H9 (cell line): ENCODE measurements around the gene NVL. TPM values are rescaled to one million over a fixed set of nuclear protein-coding genes. Genes with fewer than 3 reads are reported as not detected.

Experiments
- DNase-seq: peaks from one replicate; pipeline ENCODE4 v3.0.0-alpha.2; 2017
- H2AFZ ChIP-seq: one replicate; pipeline ENCODE4 v1.6.1; 2013; ENCODE audit warnings: mild to moderate bottlenecking, low read length, control low read depth, moderate library complexity
- H2AK5ac ChIP-seq: 2 replicates; pipeline ENCODE4 v1.6.1; 2013; ENCODE audit warnings: low read length, control low read depth, mixed read lengths; ENCODE audit not compliant: insufficient read length
- H2BK120ac ChIP-seq: one replicate; pipeline ENCODE4 v1.6.1; 2013; ENCODE audit warnings: low read depth, mild to moderate bottlenecking, low read length, control low read depth, inconsistent platforms; ENCODE audit not compliant: poor library complexity, severe bottlenecking
- H2BK12ac ChIP-seq: 2 replicates; pipeline ENCODE4 v1.6.1; 2013; ENCODE audit warnings: low read length, control low read depth, mixed read lengths, low read depth; ENCODE audit not compliant: insufficient read length
- H2BK15ac ChIP-seq: 2 replicates; pipeline ENCODE4 v1.6.1; 2013; ENCODE audit warnings: low read depth, low read length, control low read depth
- H2BK20ac ChIP-seq: one replicate; pipeline ENCODE4 v1.6.1; 2013; ENCODE audit warnings: low read depth, mild to moderate bottlenecking, low read length, control low read depth, inconsistent platforms; ENCODE audit not compliant: poor library complexity, severe bottlenecking
- H2BK5ac ChIP-seq: 2 replicates; pipeline ENCODE4 v1.6.1; 2013; ENCODE audit warnings: low read length, control low read depth, mixed read lengths; ENCODE audit not compliant: insufficient read length
- H3K14ac ChIP-seq: 2 replicates; pipeline ENCODE4 v1.6.1; 2013; ENCODE audit warnings: low read length, control low read depth; ENCODE audit not compliant: insufficient read depth
- H3K18ac ChIP-seq: 2 replicates; pipeline ENCODE4 v1.6.1; 2013; ENCODE audit warnings: low read depth, mild to moderate bottlenecking, mixed read lengths, low read length, control low read depth; ENCODE audit not compliant: insufficient read length
- H3K23ac ChIP-seq: 2 replicates; pipeline ENCODE4 v1.6.1; 2013; ENCODE audit warnings: low read length, control low read depth, mixed read lengths, low read depth; ENCODE audit not compliant: insufficient read length
- H3K23me2 ChIP-seq: 2 replicates; pipeline ENCODE4 v1.6.1; 2013; ENCODE audit warnings: low read depth, mild to moderate bottlenecking, mixed read lengths, low read length, control low read depth; ENCODE audit not compliant: insufficient read length, poor library complexity, severe bottlenecking
- H3K27ac ChIP-seq: 2 replicates; pipeline ENCODE4 v1.5.1; 2013; ENCODE audit warnings: low read length, control low read depth, mixed read lengths, low read depth; ENCODE audit not compliant: insufficient read length
- H3K27me3 ChIP-seq: 2 replicates; pipeline ENCODE4 v1.6.1; 2013; ENCODE audit warnings: low read length, control low read depth, inconsistent platforms; ENCODE audit not compliant: insufficient read depth
- H3K4ac ChIP-seq: 2 replicates; pipeline ENCODE4 v1.6.1; 2013; ENCODE audit warnings: low read depth, mild to moderate bottlenecking, control low read depth, inconsistent platforms, low read length, moderate library complexity
- H3K4me1 ChIP-seq: 2 replicates; pipeline ENCODE4 v1.6.1; 2013; ENCODE audit warnings: low read length, control low read depth, inconsistent platforms; ENCODE audit not compliant: insufficient read depth
- H3K4me2 ChIP-seq: 2 replicates; pipeline ENCODE4 v1.6.1; 2013; ENCODE audit warnings: low read length, control low read depth, mixed read lengths; ENCODE audit not compliant: insufficient read length, insufficient read depth
- H3K56ac ChIP-seq: 2 replicates; pipeline ENCODE4 v1.6.1; 2013; ENCODE audit warnings: low read depth, mild to moderate bottlenecking, mixed read lengths, low read length, control low read depth; ENCODE audit not compliant: insufficient read length
- H3K79me1 ChIP-seq: 2 replicates; pipeline ENCODE4 v1.6.1; 2013; ENCODE audit warnings: low read depth, mild to moderate bottlenecking, moderate library complexity, low read length, control low read depth, inconsistent platforms; ENCODE audit not compliant: insufficient read depth, poor library complexity, severe bottlenecking
- H3K79me2 ChIP-seq: 2 replicates; pipeline ENCODE4 v1.6.1; 2013; ENCODE audit warnings: low read length, control low read depth, inconsistent platforms; ENCODE audit not compliant: insufficient read depth
- H3K9ac ChIP-seq: 2 replicates; pipeline ENCODE4 v1.6.1; 2013; ENCODE audit warnings: low read length, control low read depth, mixed read lengths; ENCODE audit not compliant: insufficient read length; ENCODE audit errors: extremely low read depth
- H3K9me3 ChIP-seq: one replicate; pipeline ENCODE4 v1.6.1; 2013; ENCODE audit warnings: low read depth, low read length, inconsistent platforms; ENCODE audit not compliant: control insufficient read depth
- H3T11ph ChIP-seq: one replicate; pipeline ENCODE4 v1.6.1; 2013; ENCODE audit warnings: mild to moderate bottlenecking, low read length, control low read depth, inconsistent platforms
- H4K20me1 ChIP-seq: one replicate; pipeline ENCODE4 v1.6.1; 2013; ENCODE audit not compliant: control insufficient read depth, insufficient read length, insufficient read depth
- H4K5ac ChIP-seq: 2 replicates; pipeline ENCODE4 v1.6.1; 2013; ENCODE audit warnings: low read depth, mild to moderate bottlenecking, mixed read lengths, low read length, control low read depth; ENCODE audit not compliant: insufficient read length
- H4K8ac ChIP-seq: replicated peaks from 2 replicates; pipeline ENCODE4 v1.6.1; 2013; ENCODE audit warnings: low read length, control low read depth, mixed read lengths, low read depth; ENCODE audit not compliant: insufficient read length
- H4K91ac ChIP-seq: 2 replicates; pipeline ENCODE4 v1.6.1; 2013; ENCODE audit warnings: low read depth, mild to moderate bottlenecking, moderate library complexity, mixed read lengths, low read length, control low read depth; ENCODE audit not compliant: insufficient read length
- H3K27ac Mint-ChIP-seq, 3 experiments: 2 replicates in 2 of 3; 3 replicates in 1 of 3; pipeline ENCODE4 v1.8.0; 2020 to 2021; ENCODE audit warnings: mixed read lengths in 3 of 3, mild to moderate bottlenecking in 1 of 3, moderate library complexity in 1 of 3
- H3K27me3 Mint-ChIP-seq: 2 replicates; pipeline ENCODE4 v1.8.0; 2021; ENCODE audit warnings: low read depth, mild to moderate bottlenecking, moderate library complexity, mixed read lengths
- H3K36me3 Mint-ChIP-seq, 3 experiments: 2 replicates in 2 of 3; 3 replicates in 1 of 3; pipeline ENCODE4 v1.8.0; 2020 to 2021; ENCODE audit warnings: low read depth in 3 of 3, mixed read lengths in 3 of 3; ENCODE audit not compliant: insufficient read depth in 1 of 3
- H3K4me1 Mint-ChIP-seq, 2 experiments: 2 replicates each; pipeline ENCODE4 v1.8.0; 2020; ENCODE audit warnings: mixed read lengths in 2 of 2
- H3K4me3 Mint-ChIP-seq, 2 experiments: 2 replicates in 1 of 2; 3 replicates in 1 of 2; pipeline ENCODE4 v1.8.0; 2020 to 2021; ENCODE audit warnings: mild to moderate bottlenecking in 2 of 2, mixed read lengths in 2 of 2, moderate library complexity in 1 of 2
- H3K9me3 Mint-ChIP-seq, 2 experiments: 2 replicates in 1 of 2; 3 replicates in 1 of 2; pipeline ENCODE4 v1.8.0; 2020; ENCODE audit warnings: mild to moderate bottlenecking in 2 of 2, mixed read lengths in 2 of 2, moderate library complexity in 1 of 2
- CTCF ChIP-seq: fragments of 200-600 bp; sonication (generic); conservative IDR thresholded peaks from 3 replicates; pipeline ENCODE4 v1.8.0; 2021; ENCODE audit warnings: antibody characterized with exemption, mild to moderate bottlenecking
- WGBS: extraction: QIAGEN DNeasy Blood & Tissue Kit; methylation state at CpG from one replicate; pipeline ENCODE4 v1.1.7; 2013; ENCODE audit warnings: missing lambda C conversion rate, low lambda C conversion rate, mixed read lengths; ENCODE audit not compliant: insufficient read length; ENCODE audit errors: extremely low coverage; 5-methylcytosine and 5-hydroxymethylcytosine counted together
- long read RNA-seq: library from polyadenylated mRNA; unstranded; transcript quantifications from one replicate; pipeline ENCODE4 v2.0.0, GENCODE V29; 2020
- total RNA-seq: library from RNA; stranded (reverse); gene quantifications from 2 replicates; pipeline ENCODE4 v1.2.1, GENCODE V29; 2021

Gene NVL
- 64.0 and 66.9 TPM in 2 replicates for total RNA-seq
- long read RNA-seq, transcript NVL-216 (24 exons, 3,003 nt): minor isoform, 8 of 256 reads
- long read RNA-seq, transcript NVL-201 (23 exons, 3,123 nt): major isoform, 173 of 256 reads
- long read RNA-seq, partial matches to known transcripts: 26 of 256 reads
- long read RNA-seq, other reads (novel, unspliced or antisense): 45 of 256 reads

DNA sequence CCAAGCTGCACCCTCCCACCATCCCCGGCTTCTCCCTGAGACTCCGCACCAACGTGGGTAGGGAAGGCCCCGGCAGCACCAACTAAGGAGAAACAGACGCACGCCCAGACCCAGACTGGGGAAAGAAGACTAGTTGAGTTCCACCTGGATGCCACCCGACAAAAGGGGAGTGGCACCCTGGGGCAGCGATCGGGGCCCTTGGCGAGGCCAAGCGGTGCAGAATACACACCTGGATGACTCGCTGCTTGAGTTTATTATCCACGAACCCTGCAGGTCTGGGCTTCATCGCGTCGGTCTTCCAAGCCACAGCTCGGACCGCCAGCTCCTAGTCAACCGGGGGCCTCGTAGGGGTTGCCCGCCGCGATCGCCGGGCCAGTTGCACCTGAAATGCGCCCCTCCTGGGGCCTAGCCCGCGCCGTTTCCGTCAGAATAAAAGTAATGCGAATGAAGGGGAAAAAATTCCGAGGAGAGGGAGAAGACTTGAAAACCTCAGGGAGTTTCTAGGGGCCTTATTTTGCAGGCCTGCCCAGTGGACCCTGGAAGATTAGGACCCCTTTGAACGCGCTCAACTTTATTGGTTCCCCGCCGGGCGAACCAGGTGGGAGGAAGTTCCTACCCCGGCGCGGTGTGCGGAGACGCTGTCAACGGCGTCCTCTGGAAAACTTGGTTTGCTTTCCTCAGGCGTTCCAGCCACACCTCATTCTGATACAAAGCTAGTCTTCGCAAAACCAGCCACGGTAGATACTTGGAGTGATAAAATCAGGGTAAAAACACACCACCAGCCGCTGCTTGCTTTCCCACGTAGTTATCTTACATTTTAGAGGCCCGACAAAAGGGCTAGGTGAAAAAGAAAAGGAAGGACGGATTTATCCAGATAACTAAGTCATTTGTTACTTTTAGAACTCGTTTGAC, at the start of gene NVL:
NVL (minus strand) TSS at position 331 of the 912 bp plus-strand sequence; CDS start at position 286, 45 bp downstream.
- Histone ChIP-seq H3K27ac (peak within 1 kb of the TSS; percentile 0), H3K27me3 (no peaks in the 10 kb centered on the region), H3K23me2 (peaks cover 9% of the 10 kb centered on the region), H3K4me2 (peak within 1 kb of the TSS; percentile 96), H3K56ac (no peak within 1 kb of the TSS), H4K20me1 (no peaks in the 10 kb centered on the region), H3K9ac (peak within 1 kb of the TSS; percentile 89), H3K9me3 (no peaks in the 10 kb centered on the region), H2BK120ac (peak within 1 kb of the TSS; percentile 98), H4K91ac (no peak within 1 kb of the TSS), H2AFZ (peak within 1 kb of the TSS; percentile 41), H4K8ac (no peak within 1 kb of the TSS), H3K79me2 (peaks cover 12% of the 10 kb centered on the region; the same call in 1 of the 2 replicates), H3K79me1 (peaks cover 8% of the 10 kb centered on the region), H2BK20ac (no peak within 1 kb of the TSS), H3K18ac (peak within 1 kb of the TSS; percentile 89), H3T11ph (no peak within 1 kb of the TSS), H3K14ac (peak within 1 kb of the TSS; percentile 75; the same call in 1 of the 2 replicates), H2BK5ac (no peak within 1 kb of the TSS), H2BK15ac (no peak within 1 kb of the TSS), H3K23ac (no peak within 1 kb of the TSS), H2AK5ac (no peak within 1 kb of the TSS), H2BK12ac (no peak within 1 kb of the TSS), H4K5ac (peak within 1 kb of the TSS; percentile 46), H3K4me1 (no peaks in the 10 kb centered on the region), H3K4ac (no peak within 1 kb of the TSS)
- peaks cover 3 to 12% (median 10%) of the 10 kb centered on the region in 3 experiments; a peak in 5 of 7 replicates for H3K36me3 Mint-ChIP-seq
- no peak for TF ChIP-seq CTCF
- no peaks in the 10 kb centered on the region for H3K27me3 Mint-ChIP-seq
- DNase-seq: peak; percentile 88
- no CpG with 5 or more reads among the region's 52 CpGs for WGBS
- no peaks in the 10 kb centered on the region for H3K9me3 Mint-ChIP-seq
- H3K4me1 Mint-ChIP-seq: peaks cover 25 to 31% of the 10 kb centered on the region in 2 experiments
- peak within 1 kb of the TSS; percentile 100 for H3K27ac Mint-ChIP-seq
- peak within 1 kb of the TSS; percentile 93 to 99 for H3K4me3 Mint-ChIP-seq
